ENCODE results near the gene LY6G6C. TPM values are rescaled to one million over a fixed set of nuclear protein-coding genes. Genes with fewer than 3 reads are reported as not detected.
A peak's percentile ranks its signal among the peaks of the same experiment; 100 is the strongest.

LY6G6C gene
- total and polyA plus RNA-seq, 2 of the 13 experiments (the other 11 are each of a cell fraction or from before 2014, with no cell fraction given) = 0.15 TPM; not detected in 1

GRCh38 chr6:31736021-31736767 is 14.6 kb upstream of the LY6G6C start, which contains the start of gene CLIC1 (continued):
- TF ChIP-seq ZNF619 (CRISPR knock-in tag; IDR thresholded peaks at IDR 0.05) (0 out of 2 replicates have a peak, but pooled peaks have one; percentile 43), GRHL1 (CRISPR knock-in tag; conservative IDR thresholded peaks at IDR 0.05) (no peak), ZFP36L1 (CRISPR knock-in tag; IDR thresholded peaks at IDR 0.05) (no peak), ELF4 (CRISPR knock-in tag; IDR thresholded peaks at IDR 0.05; ENCODE audit: borderline replicate concordance) (peak; percentile 72), ZNF577 (CRISPR knock-in tag; IDR thresholded peaks at IDR 0.05; ENCODE audit: borderline replicate concordance, low read depth) (no peak), HMG20A (CRISPR knock-in tag; IDR thresholded peaks at IDR 0.05; ENCODE audit: borderline replicate concordance) (no peak), ATF1 (CRISPR knock-in tag; IDR thresholded peaks at IDR 0.05) (no peak), TCF7L2 (IDR thresholded peaks at IDR 0.05; ENCODE audit: low read depth, low read length) (no peak), TMF1 (CRISPR knock-in tag; IDR thresholded peaks at IDR 0.05; ENCODE audit: low read depth) (no peak), ZSCAN21 (CRISPR knock-in tag; IDR thresholded peaks at IDR 0.05; ENCODE audit: borderline replicate concordance) (no peak; the same call in 1 of the 2 replicates), ZNF34 (CRISPR knock-in tag; IDR thresholded peaks at IDR 0.05; ENCODE audit: borderline replicate concordance) (no peak), ZNF563 (CRISPR knock-in tag; IDR thresholded peaks at IDR 0.05) (peak; percentile 89; the same call in 1 of the 2 replicates), KAT8 (CRISPR knock-in tag; IDR thresholded peaks at IDR 0.05) (peak; percentile 64), ZSCAN31 (CRISPR knock-in tag; IDR thresholded peaks at IDR 0.05; ENCODE audit: low read depth) (no peak), SNAPC2 (CRISPR knock-in tag; IDR thresholded peaks at IDR 0.05) (0 out of 2 replicates have a peak, but pooled peaks have one; percentile 42), IRX3 (CRISPR knock-in tag; IDR thresholded peaks at IDR 0.05; ENCODE audit: borderline replicate concordance, low read depth) (no peak), ZNF235 (CRISPR knock-in tag; IDR thresholded peaks at IDR 0.05; ENCODE audit: borderline replicate concordance) (peak; percentile 84; the same call in 1 of the 2 replicates), CBX5 (CRISPR knock-in tag; IDR thresholded peaks at IDR 0.05; ENCODE audit: borderline replicate concordance) (peak; percentile 83), ZNF513 (CRISPR knock-in tag; conservative IDR thresholded peaks at IDR 0.05) (no peak), NCOR1 (IDR thresholded peaks at IDR 0.05; ENCODE audit: borderline replicate concordance, low read length) (peak; percentile 25; the same call in 1 of the 2 replicates), ZNF678 (CRISPR knock-in tag; IDR thresholded peaks at IDR 0.05) (no peak), GMEB2 (CRISPR knock-in tag; IDR thresholded peaks at IDR 0.05; ENCODE audit: low read depth) (0 out of 2 replicates have a peak, but pooled peaks have one; percentile 21), ZNF780A (CRISPR knock-in tag; IDR thresholded peaks at IDR 0.05) (peak; percentile 91; the same call in 1 of the 2 replicates), SOX6 (IDR thresholded peaks at IDR 0.05) (no peak), SOX6 (CRISPR knock-in tag; IDR thresholded peaks at IDR 0.05) (peak; percentile 35)

Data from HepG2 (cell line).